Subcutaneous abdominal adipose tissue (tissue), 5 donors: ENCODE results near the gene MYH14.

Experiments used
- H3K27ac ChIP-seq: one replicate; pipeline ENCODE4 v1.7.0; 2013; ENCODE audit warnings: low read depth, mild to moderate bottlenecking, inconsistent platforms, low read length, moderate library complexity
- H3K27me3 ChIP-seq, 5 donors: one replicate each; pipeline ENCODE4 v1.7.0; 2013; ENCODE audit warnings: low read length in 5 of 5, inconsistent platforms in 1 of 5; ENCODE audit not compliant: control insufficient read depth in 5 of 5, insufficient read depth in 4 of 5
- H3K36me3 ChIP-seq, 5 donors: one replicate each; pipeline ENCODE4 v1.7.0; 2013; ENCODE audit warnings: low read length in 5 of 5; ENCODE audit not compliant: control insufficient read depth in 5 of 5, insufficient read depth in 5 of 5
- H3K4me1 ChIP-seq, 5 donors: one replicate each; pipeline ENCODE4 v1.7.0; 2013; ENCODE audit warnings: low read length in 5 of 5, mild to moderate bottlenecking in 3 of 5, moderate library complexity in 1 of 5; ENCODE audit not compliant: control insufficient read depth in 5 of 5, insufficient read depth in 5 of 5
- H3K4me3 ChIP-seq, 5 donors: one replicate each; pipeline ENCODE4 v1.7.0; 2013; ENCODE audit warnings: low read length in 5 of 5, low read depth in 1 of 5
- H3K9ac ChIP-seq, 5 donors: one replicate each; pipeline ENCODE4 v1.7.0; 2013; ENCODE audit warnings: low read length in 5 of 5, mild to moderate bottlenecking in 4 of 5, moderate library complexity in 3 of 5
- H3K9me3 ChIP-seq, 5 donors: one replicate each; pipeline ENCODE4 v1.7.0; 2013; ENCODE audit warnings: low read length in 5 of 5; ENCODE audit not compliant: control insufficient read depth in 5 of 5
- donor health status: healthy.
- donor health status: healthy.
- donor health status: healthy.
- donor health status: healthy.
- donor health status: healthy.

MYH14 gene

GRCh38 chr19:50276370-50277063 lies 73.1 kb downstream of the MYH14 start:
- Histone ChIP-seq H3K9ac (no peak overlapping the region), H3K27ac (no peak overlapping the region), H3K27me3 (no peaks in the 10 kb centered on the region), H3K4me3 (no peak overlapping the region), H3K4me1 (no peaks in the 10 kb centered on the region), H3K36me3 (peaks cover 0 to 49% (median 41%) of the 10 kb centered on the region in 5 donors), H3K9me3 (no peaks in the 10 kb centered on the region)

DNA sequence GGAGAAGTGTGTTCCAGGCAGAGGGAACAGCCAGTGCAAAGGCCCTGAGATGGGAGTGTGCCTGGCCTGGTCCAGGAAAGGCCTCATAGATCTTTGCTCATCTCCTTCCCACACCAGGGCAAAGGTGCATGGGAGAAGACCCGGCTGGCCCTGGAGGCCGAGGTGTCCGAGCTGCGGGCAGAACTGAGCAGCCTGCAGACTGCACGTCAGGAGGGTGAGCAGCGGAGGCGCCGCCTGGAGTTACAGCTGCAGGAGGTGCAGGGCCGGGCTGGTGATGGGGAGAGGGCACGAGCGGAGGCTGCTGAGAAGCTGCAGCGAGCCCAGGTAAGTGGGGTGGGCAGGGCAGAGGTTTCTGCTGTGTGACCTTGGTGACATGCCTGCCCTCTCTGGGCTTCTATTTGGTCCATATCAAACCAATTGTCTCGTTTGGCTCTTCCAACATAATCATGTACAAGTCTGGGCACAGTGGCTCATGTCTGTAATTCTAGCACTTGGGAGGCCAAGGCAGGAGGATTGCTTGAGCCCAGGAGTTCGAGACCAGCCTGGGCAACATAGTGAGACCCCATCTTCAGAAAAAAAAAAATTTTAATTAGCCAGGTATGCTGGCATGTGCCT lies 74.7 kb downstream of the MYH14 start:
- Histone ChIP-seq H3K4me1 (no peaks in the 10 kb centered on the region), H3K9ac (no peak overlapping the region), H3K9me3 (no peaks in the 10 kb centered on the region), H3K4me3 (no peak overlapping the region), H3K36me3 (peaks cover 2 to 48% (median 37%) of the 10 kb centered on the region in 5 donors), H3K27ac (no peak overlapping the region), H3K27me3 (no peaks in the 10 kb centered on the region)

- Histone ChIP-seq H3K36me3 (peaks cover 5 to 46% (median 37%) of the 10 kb centered on the region in 5 donors), H3K27ac (no peak overlapping the region)
These were observed 76.7 kb downstream of the MYH14 start for GRCh38 chr19:50280074-50280473.

DNA sequence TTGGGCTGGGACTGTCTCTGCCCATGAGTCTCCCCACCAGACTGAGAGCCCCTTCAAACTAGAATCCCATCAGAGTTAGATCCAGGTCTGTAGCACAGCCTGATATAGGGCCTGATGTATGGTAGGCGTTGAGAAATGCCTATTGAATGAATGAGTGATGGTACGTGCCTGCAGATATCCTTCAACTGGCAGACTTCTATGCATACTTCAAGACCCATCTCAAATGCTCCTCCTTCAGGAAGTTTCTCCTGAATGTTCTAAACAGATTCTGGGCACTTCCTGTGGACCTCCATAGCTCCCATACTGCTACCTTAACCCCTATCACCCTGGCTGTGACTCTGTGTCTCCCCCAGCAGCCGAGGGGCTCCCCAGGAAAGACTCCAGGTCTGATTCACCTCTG lies 77.6 kb downstream of the MYH14 start:
- H3K27me3 ChIP-seq, result no peaks in the 10 kb centered on the region
- H3K9ac ChIP-seq, result no peak overlapping the region
- H3K27ac ChIP-seq, result no peak overlapping the region
- H3K36me3 ChIP-seq, result peaks cover 8 to 40% (median 33%) of the 10 kb centered on the region in 5 donors
- H3K4me3 ChIP-seq, result no peak overlapping the region
- peaks cover 0 to 5% (median 0%) of the 10 kb centered on the region in 5 donors for H3K9me3 ChIP-seq
- H3K4me1 ChIP-seq, result no peaks in the 10 kb centered on the region

More at GRCh38 chr19:50280074-50280473, 76.7 kb downstream of the MYH14 start:
- Histone ChIP-seq H3K27me3 (no peaks in the 10 kb centered on the region), H3K4me3 (no peak overlapping the region), H3K9ac (no peak overlapping the region), H3K4me1 (no peaks in the 10 kb centered on the region), H3K9me3 (no peaks in the 10 kb centered on the region)

DNA sequence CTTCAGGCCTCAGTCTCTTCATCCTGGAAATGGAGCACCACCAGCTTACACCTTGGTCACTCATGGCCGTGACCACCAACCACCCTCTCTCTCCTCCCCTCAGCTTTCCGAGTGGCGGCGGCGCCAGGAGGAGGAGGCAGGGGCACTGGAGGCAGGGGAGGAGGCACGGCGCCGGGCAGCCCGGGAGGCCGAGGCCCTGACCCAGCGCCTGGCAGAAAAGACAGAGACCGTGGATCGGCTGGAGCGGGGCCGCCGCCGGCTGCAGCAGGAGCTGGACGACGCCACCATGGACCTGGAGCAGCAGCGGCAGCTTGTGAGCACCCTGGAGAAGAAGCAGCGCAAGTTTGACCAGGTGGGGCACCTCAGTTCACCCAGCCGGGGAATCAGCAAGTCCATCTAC lies 78.1 kb downstream of the MYH14 start:
- no peak overlapping the region for H3K4me3 ChIP-seq
- no peak overlapping the region for H3K9ac ChIP-seq
- no peaks in the 10 kb centered on the region for H3K27me3 ChIP-seq
- H3K9me3 ChIP-seq, result peaks cover 0 to 10% (median 5%) of the 10 kb centered on the region in 5 donors
- H3K36me3 ChIP-seq, result peaks cover 12 to 39% (median 30%) of the 10 kb centered on the region in 5 donors
- H3K27ac ChIP-seq, result no peak overlapping the region
- H3K4me1 ChIP-seq, result no peaks in the 10 kb centered on the region

DNA sequence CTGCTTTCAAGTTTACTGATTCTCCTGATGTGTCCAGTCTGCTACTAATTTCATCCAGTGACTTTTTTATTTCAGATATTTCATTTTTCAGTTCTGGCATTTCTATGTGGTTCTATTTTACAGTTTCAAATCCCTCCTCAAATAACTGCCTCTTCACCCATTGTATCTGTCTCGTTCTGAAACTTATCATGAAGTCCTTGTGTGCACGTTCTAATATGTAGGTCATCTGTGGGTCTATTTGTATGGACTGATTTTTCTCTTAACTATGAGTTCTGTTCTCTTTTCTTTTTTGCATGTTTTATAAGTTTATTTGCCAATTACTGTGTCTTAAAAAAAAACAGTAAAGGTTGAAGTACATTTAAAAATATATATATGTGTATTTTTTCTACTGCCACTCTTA lies 82.4 kb downstream of the MYH14 start:
- Histone ChIP-seq H3K9ac (no peak overlapping the region), H3K9me3 (peaks cover 0 to 33% (median 15%) of the 10 kb centered on the region in 5 donors), H3K27ac (no peak overlapping the region), H3K36me3 (peaks cover 16 to 50% (median 47%) of the 10 kb centered on the region in 5 donors), H3K4me3 (no peak overlapping the region), H3K27me3 (peaks cover 0 to 5% (median 0%) of the 10 kb centered on the region in 5 donors), H3K4me1 (no peaks in the 10 kb centered on the region)

DNA sequence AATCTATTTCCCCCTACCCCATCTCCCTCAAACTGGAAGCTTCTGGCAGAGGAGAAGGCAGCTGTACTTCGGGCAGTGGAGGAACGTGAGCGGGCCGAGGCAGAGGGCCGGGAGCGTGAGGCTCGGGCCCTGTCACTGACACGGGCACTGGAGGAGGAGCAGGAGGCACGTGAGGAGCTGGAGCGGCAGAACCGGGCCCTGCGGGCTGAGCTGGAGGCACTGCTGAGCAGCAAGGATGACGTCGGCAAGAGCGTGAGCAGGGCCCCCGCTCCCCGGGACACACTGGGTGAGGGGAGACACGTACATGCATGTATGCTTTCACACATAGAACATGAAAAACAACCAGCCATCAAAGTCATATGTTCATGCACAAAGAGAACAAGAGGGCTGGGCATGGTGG lies 83.0 kb downstream of the MYH14 start:
- H3K27ac ChIP-seq, result no peak overlapping the region
- peaks cover 0 to 5% (median 0%) of the 10 kb centered on the region in 5 donors for H3K27me3 ChIP-seq
- peaks cover 16 to 48% (median 43%) of the 10 kb centered on the region in 5 donors for H3K36me3 ChIP-seq
- H3K9ac ChIP-seq, result no peak overlapping the region
- H3K9me3 ChIP-seq, result peaks cover 0 to 33% (median 15%) of the 10 kb centered on the region in 5 donors
- H3K4me1 ChIP-seq, result no peaks in the 10 kb centered on the region
- H3K4me3 ChIP-seq, result no peak overlapping the region

DNA sequence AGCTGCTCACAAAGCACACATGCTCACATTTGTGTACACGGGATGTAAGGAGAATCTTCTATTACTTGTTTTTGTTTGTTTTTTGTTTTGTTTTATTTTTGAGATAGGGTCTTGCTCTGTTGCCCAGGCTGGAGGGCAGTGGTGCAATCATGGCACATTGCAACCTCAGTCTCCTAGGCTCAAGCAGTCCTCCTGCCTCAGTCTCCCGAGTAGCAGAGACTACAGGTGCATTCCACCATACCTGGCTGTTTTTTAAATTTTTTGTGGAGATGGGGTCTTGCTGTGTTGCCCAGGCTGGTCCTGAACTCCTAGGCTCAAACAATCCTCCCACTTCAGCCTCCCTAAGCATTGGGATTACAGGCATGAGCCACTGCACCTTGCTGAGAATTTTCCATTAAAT lies 83.9 kb downstream of the MYH14 start:
- peaks cover 0 to 5% (median 0%) of the 10 kb centered on the region in 5 donors for H3K27me3 ChIP-seq
- H3K4me1 ChIP-seq, result no peaks in the 10 kb centered on the region
- no peak overlapping the region for H3K4me3 ChIP-seq
- peaks cover 14 to 44% (median 42%) of the 10 kb centered on the region in 5 donors for H3K36me3 ChIP-seq
- H3K9ac ChIP-seq, result no peak overlapping the region
- no peak overlapping the region for H3K27ac ChIP-seq
- H3K9me3 ChIP-seq, result peaks cover 0 to 33% (median 15%) of the 10 kb centered on the region in 5 donors

DNA sequence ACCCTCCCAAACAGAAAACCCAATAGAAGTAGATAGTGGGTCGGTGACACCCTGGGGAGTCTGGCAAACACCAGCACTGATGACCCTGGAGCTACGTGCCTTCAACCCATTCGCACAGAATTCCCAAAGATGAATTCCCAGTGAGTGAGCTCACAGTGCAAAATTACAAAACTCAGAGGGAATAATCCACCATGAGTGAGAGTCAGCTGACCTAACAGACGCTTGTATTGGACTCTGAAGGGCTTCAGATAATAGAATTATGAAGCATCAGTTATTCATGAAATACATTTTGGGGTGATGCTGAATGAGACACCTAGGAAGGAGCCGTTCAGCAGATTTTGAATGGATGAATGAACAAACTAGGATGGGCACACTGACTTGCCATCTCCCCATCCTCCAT lies 85.5 kb downstream of the MYH14 start:
- no peak overlapping the region for H3K27ac ChIP-seq
- no peak overlapping the region for H3K4me3 ChIP-seq
- H3K27me3 ChIP-seq, result peaks cover 0 to 8% (median 0%) of the 10 kb centered on the region in 5 donors
- peaks cover 10 to 52% (median 50%) of the 10 kb centered on the region in 5 donors for H3K36me3 ChIP-seq
- H3K4me1 ChIP-seq, result no peaks in the 10 kb centered on the region
- peaks cover 0 to 33% (median 15%) of the 10 kb centered on the region in 5 donors for H3K9me3 ChIP-seq
- no peak overlapping the region for H3K9ac ChIP-seq

- no peak overlapping the region for H3K9ac ChIP-seq
- H3K4me1 ChIP-seq, result no peaks in the 10 kb centered on the region
- H3K27ac ChIP-seq, result no peak overlapping the region
- peaks cover 0 to 8% (median 0%) of the 10 kb centered on the region in 5 donors for H3K27me3 ChIP-seq
- H3K9me3 ChIP-seq, result peaks cover 0 to 33% (median 15%) of the 10 kb centered on the region in 5 donors
- H3K4me3 ChIP-seq, result no peak overlapping the region
- peaks cover 10 to 53% (median 52%) of the 10 kb centered on the region in 5 donors for H3K36me3 ChIP-seq
These were observed 86.6 kb downstream of the MYH14 start for GRCh38 chr19:50290011-50290410.
